Measurements from ENCODE around the gene PTGES. TPM values are rescaled to one million over a fixed set of nuclear protein-coding genes. Genes with fewer than 3 reads are reported as not detected.
"Not testable (repeated sequence)": the region's sequence is repeated elsewhere in the genome, so short reads cannot be mapped to it uniquely, and the experiment has no call there.

Gene PTGES
- total RNA-seq, 1 experiment from 2014 or later, result 0.23 TPM

DNA sequence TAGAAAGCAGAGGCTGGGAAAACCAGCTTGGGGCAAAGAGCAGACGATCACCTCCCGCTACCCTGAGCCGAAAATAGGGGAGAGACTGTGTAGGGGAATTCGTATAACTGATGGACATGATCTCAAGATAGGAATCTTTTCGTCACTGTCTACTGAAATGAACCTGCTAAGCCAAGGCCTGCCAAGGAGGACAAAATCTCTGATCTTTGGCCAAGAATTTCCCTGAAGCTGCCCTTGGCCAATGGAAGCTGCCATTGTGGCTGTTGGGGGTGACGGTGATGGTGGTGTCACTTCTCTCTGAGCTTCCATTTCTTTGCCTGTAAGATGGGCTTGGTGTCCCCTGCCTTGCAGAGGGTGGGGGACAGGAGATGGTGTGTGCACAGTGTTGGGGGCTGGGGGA lies 3.3 kb upstream of the PTGES start:
- Histone ChIP-seq H3K9me3 (no peaks in the 10 kb centered on the region), H3K4me3 (no peak overlapping the region), H3K27me3 (no peaks in the 10 kb centered on the region), H3K36me3 (no peaks in the 10 kb centered on the region)
- no peak for DNase-seq

DNA sequence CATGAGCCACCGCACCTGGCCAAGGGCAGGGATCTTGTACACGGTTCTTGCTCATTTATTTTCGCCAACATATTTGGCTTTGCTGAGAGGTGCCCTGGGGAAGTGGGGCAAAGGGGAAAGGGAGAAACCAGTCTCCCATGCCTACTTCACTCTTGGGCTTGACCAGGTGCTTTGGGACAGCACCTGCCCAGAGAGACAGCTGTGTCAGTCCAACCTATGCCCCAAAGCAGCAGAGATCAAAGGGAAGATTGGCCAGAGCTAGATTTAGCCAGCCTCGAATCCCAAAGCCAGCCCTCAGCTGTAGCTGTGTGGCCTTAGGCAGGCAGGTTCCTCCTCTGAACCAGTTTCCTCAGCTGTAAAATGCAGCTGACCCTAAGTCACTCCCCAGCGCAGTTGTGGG lies 2.3 kb upstream of the PTGES start:
- Histone ChIP-seq H3K9me3 (no peaks in the 10 kb centered on the region), H3K36me3 (no peaks in the 10 kb centered on the region), H3K27me3 (no peaks in the 10 kb centered on the region), H3K4me3 (no peak overlapping the region)
- DNase-seq, result no peak

DNA sequence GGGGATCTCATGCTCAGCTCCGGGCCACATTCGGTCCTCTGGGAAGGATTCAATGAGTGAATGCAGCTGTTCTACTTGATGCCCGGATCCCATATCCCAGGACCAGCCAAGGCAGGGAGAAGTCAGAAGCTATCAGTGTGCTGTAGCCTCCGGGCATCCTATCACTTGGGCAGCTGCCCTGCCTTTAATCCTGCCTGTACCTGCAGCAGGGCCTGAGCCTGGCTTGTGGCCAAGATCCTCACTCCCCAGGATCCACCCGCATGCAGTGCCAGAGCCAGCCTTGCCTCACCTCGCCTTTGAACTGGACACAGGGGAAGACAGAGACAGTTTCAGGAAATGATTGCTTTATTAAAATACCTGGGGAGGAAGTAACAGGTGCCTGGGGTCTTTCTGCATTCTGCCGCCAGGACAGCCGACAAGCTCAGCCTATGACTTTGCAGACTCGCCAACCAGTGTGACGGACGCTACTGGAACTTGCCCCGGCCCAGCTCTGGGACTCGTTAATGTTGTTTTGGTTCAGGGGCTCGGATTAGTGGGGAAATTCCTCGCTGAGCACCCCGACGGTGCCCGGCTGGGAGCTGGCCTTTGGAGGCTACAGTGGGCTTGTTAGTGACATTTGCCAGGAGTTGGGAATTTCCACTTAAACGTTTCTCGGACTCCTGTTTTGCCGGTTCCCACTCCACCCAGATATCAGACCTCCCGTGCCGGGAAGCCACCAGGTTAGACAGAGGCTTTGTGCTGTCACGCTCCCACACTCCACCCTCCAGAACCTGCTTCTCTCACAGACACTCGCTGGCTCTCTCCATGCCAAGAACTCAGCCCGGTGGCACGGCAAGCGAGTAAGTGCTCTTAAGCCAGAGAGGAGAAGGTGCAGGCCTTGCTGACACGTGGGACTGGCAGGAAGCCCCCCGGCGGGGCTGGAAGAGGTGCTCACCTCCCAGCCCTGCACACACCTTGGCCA lies 721 bp downstream of the PTGES start:
- no peak for DNase-seq
- H3K9me3 ChIP-seq, result no peaks in the 10 kb centered on the region
- H3K27me3 ChIP-seq, result no peaks in the 10 kb centered on the region
- no peaks in the 10 kb centered on the region for H3K36me3 ChIP-seq
- no peak overlapping the region for H3K4me3 ChIP-seq

DNA sequence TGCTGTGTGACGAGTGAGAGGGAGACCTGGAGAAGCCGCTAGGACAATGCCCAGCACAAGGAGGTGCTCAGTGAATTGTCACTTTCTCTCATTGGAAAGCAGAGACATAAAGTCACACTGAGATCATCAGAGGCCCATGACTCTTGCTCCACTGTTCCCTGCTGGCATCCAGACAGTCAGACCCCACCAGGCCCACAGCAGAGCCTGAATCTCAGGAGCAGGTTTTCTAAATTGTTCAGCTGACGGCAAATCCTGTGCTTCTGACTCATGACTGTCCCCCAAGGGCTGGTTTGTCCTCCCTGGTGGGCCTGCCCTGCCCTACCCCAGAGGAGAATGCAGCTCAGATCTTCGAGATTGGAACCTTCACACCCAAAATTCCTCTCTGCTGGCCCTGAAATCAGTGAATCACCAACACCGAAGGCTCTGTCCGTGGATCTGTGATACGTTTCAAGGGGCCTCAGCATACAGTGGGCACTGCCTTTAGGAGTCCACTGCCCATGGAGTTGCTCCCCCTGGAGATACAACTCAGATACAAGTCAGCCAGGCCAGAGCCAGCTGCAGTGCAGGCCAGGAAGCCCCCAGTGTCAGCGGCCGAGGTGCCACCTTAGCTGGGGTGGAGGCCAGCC lies 2.7 kb downstream of the PTGES start:
- no peaks in the 10 kb centered on the region for H3K36me3 ChIP-seq
- H3K27me3 ChIP-seq, result no peaks in the 10 kb centered on the region
- H3K9me3 ChIP-seq, result no peaks in the 10 kb centered on the region
- no peak overlapping the region for H3K4me3 ChIP-seq
- DNase-seq, result no peak

DNA sequence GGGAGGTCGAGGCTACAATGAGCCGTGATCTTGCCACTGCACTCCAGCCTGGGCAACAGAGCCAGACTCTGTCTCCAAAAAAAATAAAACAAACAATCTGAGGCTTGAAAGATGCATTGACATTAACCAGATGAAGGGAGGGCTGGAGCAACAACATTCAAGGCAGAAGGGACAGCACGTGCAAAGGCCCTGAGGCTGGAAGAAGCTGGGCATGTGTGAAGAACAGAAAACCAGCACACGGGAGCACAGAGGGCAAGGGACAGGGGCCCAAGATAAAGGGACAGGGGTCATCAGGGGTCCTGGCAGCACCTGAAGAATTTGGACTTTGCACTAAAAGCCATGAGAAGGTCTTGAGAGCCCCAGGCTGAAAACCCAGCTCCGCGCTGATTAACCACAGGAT lies 3.3 kb downstream of the PTGES start:
- no peaks in the 10 kb centered on the region for H3K9me3 ChIP-seq
- no peak for DNase-seq
- H3K36me3 ChIP-seq, result no peaks in the 10 kb centered on the region
- H3K27me3 ChIP-seq, result no peaks in the 10 kb centered on the region
- H3K4me3 ChIP-seq, result no peak overlapping the region

DNA sequence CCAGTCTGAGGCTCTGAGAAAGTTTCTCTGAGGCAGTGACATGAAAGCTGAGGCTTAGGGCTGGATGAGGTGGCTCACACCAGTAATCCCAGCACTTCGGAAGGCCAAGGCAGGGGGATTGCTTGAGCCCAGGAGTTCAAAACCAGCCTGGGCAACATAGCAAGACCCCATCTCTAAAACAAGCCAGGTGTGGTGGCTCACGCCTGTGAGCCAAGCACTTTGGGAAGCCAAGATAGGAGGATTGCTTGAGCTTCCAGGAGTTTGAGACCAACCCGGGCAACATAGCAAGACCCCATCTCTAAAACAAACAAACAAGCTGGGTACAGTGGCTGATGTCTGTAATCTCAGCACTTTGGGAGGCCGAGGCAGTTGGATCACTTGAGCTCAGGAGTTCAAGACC lies 3.8 kb downstream of the PTGES start:
- not testable (repeated sequence) for H3K36me3 ChIP-seq, DNase-seq, H3K9me3 ChIP-seq, H3K4me3 ChIP-seq, H3K27me3 ChIP-seq

DNA sequence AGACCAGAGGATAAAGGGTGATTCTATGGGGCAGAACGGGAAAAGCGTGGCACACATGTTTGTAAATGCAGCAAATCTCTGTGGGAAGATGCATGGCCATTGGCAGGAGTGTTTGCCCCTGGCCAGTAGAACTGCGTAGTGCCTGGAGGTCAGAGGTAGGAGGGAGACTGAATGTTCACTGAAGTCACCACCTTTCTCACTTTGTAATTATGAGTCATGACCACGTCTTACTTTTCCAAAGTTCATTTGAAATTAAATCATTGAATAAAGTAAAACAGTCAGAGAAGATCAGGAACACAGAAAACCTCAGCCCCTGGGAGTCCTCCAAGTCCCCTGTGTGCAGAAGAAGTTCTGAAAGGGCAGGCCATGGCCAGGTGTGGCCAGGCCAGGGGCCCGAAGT lies 4.6 kb downstream of the PTGES start:
- Histone ChIP-seq H3K36me3 (no peaks in the 10 kb centered on the region), H3K27me3 (no peaks in the 10 kb centered on the region), H3K4me3 (no peak overlapping the region), H3K9me3 (no peaks in the 10 kb centered on the region)
- no peak for DNase-seq

DNA sequence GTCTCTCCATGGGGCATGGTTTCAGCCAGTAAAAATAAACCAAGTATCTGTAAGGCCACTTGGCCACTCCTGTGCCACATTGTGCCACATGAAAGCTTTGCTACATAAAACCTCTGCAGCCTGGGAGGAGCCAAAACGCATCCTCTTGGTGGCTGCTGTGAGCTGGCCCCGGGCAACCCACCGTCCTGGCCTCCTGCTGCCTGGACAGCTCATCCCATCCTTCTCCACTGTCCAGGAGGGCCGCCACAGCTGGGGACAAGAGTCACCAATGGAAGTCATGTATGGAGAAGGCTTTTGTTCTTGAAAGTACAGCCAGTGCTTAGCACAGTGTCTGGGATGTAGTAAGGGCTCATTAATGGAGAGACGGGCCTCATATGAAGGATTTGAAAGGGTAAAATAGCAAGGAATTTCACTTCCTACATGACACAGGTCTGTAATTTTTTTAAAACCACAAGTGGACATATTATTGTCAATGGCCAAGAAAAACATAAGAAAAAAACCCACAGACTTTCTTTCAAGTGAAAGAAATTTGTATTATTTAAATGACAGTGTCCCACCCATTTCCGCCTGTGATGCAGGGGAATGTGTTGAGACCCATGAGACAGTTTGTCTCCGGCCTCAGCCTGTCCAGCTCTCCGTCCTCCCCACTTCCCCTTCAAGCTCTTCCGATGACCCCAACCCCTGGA lies 6.6 kb downstream of the PTGES start:
- no peaks in the 10 kb centered on the region for H3K27me3 ChIP-seq
- H3K4me3 ChIP-seq, result no peak overlapping the region
- H3K9me3 ChIP-seq, result no peaks in the 10 kb centered on the region
- no peak for DNase-seq
- no peaks in the 10 kb centered on the region for H3K36me3 ChIP-seq

DNA sequence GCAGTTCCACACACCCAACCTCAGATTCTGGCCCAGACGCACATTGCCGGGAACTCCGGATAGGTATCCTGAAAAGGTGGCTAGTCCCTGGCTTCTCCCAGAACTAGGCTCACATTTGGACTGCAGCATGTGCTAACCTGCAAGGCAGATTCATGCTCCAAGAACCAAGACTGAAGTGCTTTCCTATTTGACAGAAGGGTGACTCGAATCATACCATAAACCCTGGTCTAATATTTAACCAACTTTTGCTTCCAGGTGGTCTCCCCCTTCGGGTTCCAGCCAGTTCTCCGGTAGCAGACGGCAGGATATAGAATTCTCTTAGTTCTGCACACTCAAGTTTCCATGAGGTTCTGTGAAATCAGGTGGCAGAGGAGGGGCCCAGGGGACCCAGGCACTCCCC lies 7.6 kb downstream of the PTGES start:
- no peak for DNase-seq
- H3K4me3 ChIP-seq, result no peak overlapping the region
- H3K9me3 ChIP-seq, result no peaks in the 10 kb centered on the region
- H3K36me3 ChIP-seq, result no peaks in the 10 kb centered on the region
- H3K27me3 ChIP-seq, result no peaks in the 10 kb centered on the region

DNA sequence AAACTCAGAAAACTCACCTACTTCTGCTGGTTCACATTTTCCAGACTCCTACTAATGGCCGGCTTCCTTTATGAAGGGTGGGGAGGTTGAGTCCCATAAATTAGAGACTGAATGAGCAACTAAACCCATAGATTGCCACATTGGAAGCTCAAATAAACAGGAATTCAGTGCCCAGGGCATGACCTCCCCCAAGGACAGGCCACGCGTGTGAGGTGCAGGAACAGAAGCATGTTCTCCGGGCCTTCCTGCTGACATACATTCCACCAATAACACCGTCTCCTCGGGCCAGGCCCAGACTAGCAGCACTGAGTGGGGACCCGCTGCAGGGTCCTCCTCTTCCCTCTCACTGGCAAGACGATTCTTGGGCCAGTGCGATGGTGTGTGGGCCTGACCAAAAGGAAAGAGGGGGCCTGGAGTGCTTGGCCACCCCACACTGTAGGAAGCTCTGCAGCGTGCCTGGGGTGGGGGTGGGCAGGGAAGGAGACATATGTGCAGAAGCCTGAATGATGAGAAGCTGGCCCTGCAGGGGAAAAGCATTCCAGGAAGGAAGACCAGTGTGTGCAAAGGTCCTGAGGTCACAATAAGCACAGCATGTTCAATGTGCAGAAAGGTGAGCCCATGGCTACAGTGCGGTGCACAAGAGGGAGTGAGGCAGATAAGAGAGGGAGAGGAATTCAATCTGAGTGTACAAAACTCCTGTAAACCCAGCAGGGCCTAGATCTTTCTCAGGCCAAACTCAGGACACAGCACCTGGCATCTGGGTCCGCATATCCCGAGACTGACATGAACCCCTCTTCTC lies 12.0 kb downstream of the PTGES start:
- no peaks in the 10 kb centered on the region for H3K27me3 ChIP-seq
- no peaks in the 10 kb centered on the region for H3K9me3 ChIP-seq
- no peak for DNase-seq

DNA sequence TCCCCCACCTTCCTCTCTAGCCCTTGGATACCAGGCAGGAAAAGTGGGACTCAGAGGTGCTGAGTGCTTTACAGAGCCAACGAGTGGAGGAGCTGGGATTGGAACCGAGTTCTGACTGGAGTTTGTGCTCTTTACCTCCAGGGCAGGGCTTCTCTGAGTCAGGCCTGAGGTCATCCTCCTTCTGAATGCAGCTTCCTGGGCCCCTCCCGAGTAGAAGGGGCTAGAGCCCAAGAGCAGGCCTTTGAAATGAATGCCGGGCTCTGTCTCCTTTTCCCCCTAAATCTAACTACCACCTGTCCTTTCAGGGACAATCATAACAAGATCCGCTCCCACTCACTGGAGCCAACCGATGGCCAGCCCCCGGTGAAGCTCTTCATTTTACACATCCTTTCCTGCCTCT lies 12.7 kb downstream of the PTGES start:
- H3K9me3 ChIP-seq, result no peaks in the 10 kb centered on the region
- DNase-seq, result no peak

More for the DNA sequence above, 12.0 kb downstream of the PTGES start:
- Histone ChIP-seq H3K4me3 (no peak overlapping the region), H3K36me3 (no peaks in the 10 kb centered on the region)

DNA sequence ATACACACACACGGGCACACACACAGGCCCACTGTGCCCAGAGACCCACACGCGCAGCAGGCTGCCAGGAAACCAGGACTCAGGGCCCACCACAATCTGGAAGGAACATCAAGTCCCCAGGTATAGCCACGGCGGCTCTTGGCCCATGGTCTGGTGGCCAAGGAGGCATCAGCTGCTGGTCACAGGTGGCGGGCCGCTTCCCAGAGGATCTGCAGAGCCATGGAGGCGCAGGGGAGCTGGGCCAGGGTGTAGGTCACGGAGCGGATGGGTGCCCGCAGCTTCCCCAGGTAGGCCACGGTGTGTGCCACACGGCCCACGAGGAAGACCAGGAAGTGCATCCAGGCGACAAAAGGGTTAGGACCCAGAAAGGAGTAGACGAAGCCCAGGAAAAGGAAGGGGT lies 13.4 kb downstream of the PTGES start:
- Histone ChIP-seq H3K36me3 (no peaks in the 10 kb centered on the region), H3K4me3 (no peak overlapping the region), H3K9me3 (no peaks in the 10 kb centered on the region), H3K27me3 (no peaks in the 10 kb centered on the region)
- no peak for DNase-seq

More for the DNA sequence above, 12.7 kb downstream of the PTGES start:
- Histone ChIP-seq H3K4me3 (no peak overlapping the region), H3K27me3 (no peaks in the 10 kb centered on the region), H3K36me3 (no peaks in the 10 kb centered on the region)

DNA sequence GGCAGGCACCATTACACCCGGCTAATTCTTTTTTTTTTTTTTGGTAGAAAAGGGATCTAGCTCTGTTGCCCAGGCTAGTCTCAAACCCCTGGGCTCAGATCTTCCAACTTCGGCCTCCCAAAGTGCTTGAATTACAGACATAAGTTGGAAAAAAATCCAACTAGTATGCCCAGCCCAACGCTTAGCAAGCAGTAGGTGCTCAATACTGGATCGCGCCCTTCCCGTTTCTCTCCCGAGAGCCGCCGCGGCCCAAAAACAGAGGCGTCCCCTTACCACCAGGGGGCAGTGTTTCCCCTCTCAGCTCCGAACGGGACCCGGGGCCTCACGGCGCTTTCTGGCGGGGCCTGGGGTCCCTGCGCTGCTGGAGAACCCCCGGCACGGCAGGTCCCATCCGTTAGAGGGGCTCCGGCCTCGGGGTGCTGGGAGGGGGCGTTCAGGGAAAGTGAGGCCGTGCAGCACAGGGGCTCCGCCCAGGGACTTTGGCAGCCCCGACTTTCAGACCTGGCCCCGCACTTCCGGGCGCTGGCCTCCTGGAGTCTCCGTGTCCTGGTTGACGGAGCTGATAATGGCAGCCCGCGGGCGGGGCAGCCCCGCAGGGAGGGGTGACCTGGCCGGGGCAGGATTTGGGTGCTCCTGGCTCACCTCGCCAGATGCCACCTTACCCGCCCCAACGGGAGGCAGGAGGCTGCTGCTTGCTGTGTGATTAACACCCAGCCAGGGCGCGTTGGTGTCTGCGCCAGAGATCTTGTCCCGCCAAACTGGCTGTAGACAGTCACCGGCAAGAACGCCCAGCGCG lies 15.2 kb downstream of the PTGES start:
- no peaks in the 10 kb centered on the region for H3K36me3 ChIP-seq
- no peaks in the 10 kb centered on the region for H3K27me3 ChIP-seq
- H3K4me3 ChIP-seq, result peak overlapping the region; percentile 47
- H3K9me3 ChIP-seq, result no peaks in the 10 kb centered on the region
- peak; percentile 66 for DNase-seq

DNA sequence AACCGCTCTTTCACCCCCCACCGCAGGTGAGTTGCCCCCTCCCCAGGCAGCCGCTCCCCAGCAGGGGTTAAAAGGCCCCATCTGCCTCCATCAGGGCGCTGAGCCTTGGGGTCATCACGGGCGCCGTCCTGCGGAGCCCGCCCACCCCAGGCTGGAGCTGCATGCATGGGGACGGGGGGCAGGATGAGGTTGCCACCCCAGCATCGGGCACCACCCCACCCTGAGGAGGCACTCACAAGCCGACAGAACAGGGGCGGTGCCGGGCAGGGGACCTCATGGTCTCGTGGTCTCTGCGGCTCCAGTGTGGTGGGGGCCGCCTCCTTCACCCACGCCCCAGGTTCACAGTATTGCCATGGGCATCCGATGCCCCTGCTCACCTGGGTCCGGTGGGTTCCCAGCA lies 16.5 kb downstream of the PTGES start:
- Histone ChIP-seq H3K9me3 (no peaks in the 10 kb centered on the region), H3K36me3 (no peaks in the 10 kb centered on the region), H3K4me3 (no peak overlapping the region), H3K27me3 (no peaks in the 10 kb centered on the region)
- DNase-seq, result no peak

DNA sequence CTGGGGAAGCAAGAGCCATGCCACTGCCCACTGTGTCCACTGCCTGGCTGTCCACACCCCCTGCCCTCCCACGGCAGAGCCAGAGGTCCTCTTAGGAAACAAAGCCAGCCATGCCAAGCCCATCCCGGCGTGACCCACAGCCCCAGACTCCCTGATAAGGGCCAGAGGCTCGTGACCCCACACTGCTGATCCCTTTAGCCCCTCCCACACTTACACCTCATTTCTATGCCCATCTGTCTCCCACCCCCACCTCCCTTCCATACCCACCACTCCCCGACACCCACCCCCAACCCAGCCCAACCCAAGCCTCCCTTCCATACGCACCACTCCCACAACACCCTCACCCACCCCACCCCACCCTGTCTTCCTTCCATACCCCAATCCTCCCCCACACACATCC lies 17.3 kb downstream of the PTGES start:
- no peaks in the 10 kb centered on the region for H3K27me3 ChIP-seq
- H3K36me3 ChIP-seq, result no peaks in the 10 kb centered on the region
- H3K9me3 ChIP-seq, result no peaks in the 10 kb centered on the region
- H3K4me3 ChIP-seq, result no peak overlapping the region
- no peak for DNase-seq

DNA sequence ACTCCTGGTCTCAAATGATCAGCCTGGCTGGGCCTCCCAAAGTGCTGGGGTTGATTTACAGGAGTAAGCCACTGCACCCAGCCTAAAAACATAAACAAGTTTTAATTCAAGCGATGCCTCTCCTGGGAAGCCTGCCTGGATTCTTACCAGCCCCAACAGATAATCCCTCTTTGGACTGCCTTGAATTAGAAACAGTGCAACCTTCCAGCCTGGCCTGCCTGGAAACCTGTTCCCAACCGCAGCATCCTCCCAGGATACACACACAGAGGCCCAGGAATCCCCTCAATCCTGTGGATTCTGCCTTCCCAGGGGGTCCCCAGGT lies 19.2 kb downstream of the PTGES start:
- no peak for DNase-seq
- no peaks in the 10 kb centered on the region for H3K27me3 ChIP-seq
- H3K9me3 ChIP-seq, result no peaks in the 10 kb centered on the region
- H3K4me3 ChIP-seq, result no peak overlapping the region
- H3K36me3 ChIP-seq, result no peaks in the 10 kb centered on the region
